NCI-H128 (cell line): ENCODE data around the gene NCR3LG1.

Experiments
- DNase-seq: peaks from one replicate; lab custom pipeline; 2025; ENCODE audit not compliant: unreplicated experiment; lab: John Stamatoyannopoulos, UW

NCR3LG1 gene

DNA sequence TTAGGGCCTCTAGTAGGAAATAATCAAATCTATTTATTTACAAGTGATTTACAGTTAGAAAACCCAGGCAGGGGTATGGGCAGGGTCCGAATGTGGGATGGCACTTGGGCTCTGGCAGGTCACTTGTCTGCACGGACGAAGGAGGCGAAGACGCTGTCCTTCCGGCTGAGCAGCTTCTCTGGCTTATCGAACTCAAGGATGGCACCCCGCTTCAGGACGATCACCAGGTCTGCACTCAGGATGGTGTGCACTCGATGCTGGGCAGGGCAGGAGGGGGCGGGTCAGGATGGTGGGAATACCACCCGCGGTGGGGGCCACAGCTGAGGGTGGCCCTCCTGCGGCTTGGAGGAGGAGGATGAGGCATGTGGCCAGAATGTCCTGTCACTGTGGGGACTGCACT, 41.3 kb downstream of the NCR3LG1 start:
- DNase-seq = no peak

DNA sequence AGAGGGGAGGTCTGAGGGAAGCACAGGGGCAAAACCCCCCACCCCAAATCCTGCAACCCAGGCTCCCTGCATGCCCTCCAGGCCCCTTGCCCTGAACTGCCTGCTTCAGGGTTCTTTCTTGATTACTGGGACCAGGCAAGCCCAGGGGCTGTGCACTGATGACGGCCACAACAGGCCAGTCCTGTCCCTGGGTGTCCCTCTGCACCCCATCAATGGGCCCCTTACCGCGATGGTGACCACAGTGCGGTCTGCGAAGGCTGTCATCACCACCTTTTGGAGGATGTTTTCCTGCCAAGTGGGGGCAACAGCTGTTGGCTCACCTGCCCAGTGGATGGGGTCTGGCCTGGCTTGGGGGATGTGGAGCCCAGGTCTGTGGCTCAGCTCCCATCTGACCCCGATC, 41.9 kb downstream of the NCR3LG1 start:
- no peak for DNase-seq

DNA sequence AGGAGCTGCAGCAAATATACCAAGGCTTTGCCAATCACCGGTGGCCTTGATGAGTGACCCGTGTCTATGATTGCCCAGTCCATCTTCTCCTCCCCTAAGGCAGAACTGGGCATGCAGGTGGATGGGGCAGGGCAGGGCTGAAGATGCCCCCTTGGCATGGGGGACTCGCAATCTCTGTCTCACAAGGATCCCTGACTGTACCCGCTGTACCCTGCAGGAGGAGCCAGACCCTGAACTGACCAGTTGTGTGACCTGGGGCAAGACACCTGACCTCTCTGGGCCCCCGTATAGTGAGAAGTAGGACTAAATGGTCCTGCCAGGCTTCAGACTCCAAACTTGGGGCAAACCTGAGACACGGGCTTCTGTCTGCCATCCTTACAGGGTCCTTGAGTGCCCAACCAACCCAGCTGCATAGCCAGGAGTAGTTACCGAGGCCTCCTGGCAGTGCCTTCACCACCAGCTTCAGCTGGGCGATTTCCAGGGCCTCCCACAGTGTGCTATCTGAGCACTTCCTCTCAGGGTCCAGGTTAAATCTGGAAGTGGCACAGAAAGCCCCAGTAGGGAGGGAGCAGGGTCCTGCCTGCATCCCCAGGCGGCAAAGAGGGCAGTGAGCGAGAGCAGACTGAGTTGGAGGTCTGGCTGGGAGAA, 43.3 kb downstream of the NCR3LG1 start:
- DNase-seq = no peak

DNA sequence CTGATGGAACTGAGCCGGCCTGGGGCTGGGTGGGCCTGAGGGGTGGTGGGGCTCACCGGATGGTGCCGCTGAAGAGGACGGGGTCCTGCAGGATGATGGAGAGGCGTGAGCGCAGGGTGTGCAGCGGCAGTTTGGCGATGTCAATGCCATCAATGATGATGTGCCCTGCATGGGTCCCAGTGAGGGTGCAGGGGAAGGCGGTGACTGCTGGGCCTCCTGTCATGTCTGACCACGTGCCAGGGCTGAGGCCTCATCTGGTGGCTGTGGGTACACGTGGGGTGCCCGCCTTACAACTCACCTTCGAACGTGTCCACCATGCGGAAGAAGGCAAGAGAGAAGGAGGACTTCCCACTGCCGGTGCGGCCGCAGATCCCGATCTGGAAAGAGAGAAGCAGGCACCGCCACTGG, 44.0 kb downstream of the NCR3LG1 start:
- DNase-seq = no peak

DNA sequence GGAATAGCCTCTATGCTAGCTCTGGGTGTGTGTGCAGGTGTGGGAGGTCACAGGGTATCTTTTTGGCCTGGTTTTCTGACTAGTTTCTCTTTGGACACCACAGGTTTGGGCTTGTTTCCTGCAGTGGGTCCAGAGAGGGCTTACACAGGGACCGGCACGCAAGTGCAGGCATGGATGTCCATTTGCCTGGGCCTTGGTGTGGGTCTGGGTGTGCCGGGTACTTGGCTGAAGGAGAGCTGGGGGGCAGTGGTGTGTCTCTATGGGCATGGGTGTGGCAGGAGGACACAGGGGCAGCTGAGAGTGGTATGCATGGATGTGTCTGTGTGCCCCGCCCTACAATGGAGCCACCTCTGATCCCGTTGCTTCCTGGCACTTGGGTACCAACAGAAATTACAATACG, 44.4 kb downstream of the NCR3LG1 start:
- DNase-seq = no peak

DNA sequence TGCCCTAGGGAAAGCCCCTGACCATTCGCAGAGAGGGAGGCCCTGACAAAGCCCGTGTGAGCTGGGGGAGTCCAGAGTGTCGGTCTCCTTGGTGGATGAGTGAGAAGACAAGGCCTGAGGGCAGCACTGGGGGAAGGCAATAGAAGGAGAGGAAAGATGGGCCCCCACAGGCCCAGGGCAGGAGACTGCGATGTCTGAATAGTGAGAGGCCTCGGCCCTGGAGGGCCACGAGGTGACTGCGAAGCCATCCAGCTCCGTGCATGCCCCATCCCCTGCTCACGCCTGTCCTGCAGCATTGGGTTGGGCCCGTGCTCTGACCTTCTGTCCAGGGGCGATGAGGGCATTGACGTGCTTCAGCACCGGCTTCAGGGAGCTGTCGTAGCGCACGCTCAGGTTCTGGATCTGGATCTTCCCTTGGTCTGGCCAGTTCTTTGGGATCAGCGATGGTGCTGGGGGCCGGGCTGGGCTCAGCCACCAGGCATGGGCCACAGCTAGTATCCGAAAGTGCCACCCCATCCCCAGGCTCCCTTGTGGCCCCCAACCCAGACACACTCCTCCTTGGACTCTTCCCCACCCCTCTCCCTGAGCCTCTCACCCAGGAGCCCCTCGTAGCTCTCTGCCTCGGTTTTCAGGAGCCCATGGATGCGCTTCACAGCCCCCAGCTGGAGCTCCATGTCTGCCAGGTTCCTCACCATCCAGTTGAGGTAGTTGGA, 45.2 kb downstream of the NCR3LG1 start:
- DNase-seq = no peak

DNA sequence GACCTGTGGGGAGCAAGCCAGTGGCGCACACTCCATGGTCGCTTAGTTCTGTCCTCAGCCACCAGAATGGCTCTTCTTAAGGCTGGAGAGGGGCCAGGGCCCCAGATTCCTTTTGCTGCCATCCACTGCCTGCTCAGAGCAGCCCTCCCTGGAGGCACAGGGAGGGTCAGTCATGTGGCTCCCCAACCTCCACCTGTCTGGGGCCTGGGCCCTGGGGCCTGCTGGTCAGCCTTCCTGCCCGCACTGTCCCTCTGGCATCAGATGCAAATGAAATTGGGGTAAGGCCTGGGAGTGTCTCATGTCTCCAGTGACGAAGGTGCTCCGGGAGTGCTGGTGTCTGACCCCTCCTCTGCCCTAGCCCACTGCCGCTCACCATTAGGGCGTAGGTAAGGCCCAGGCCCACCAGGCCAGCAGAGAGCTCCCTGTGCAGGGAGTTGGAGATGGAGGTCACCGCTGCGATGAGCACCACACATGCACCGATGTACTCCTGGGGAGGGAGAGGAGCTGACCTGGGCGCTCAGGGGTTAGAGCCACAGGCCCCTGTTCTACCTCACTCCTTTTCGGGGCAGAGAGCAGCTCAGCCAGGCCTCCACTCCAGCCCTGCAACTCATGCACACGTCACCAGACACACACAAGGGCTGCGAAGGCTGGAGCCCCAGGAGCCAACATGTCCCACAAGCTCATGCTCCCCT, 45.9 kb downstream of the NCR3LG1 start:
- no peak for DNase-seq

DNA sequence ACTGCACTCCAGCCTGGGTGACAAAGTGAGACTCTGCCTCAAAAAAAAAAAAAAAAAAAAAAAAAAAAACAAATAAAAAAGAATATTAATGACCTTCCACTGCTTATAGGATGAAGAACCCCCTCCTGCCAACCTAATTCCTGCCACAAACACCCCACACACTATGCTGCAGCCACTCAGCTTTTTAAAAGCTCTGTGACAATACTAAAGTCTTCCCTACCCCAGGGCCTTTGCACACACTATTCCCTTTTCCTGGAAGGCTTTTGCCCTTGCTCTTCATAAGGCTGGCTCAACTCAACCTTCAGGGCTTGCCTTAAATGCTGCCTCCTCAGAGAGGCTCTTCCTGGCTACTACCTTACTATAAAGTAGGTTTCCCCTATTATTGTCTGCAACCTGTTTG, 47.6 kb downstream of the NCR3LG1 start:
- no peak for DNase-seq

DNA sequence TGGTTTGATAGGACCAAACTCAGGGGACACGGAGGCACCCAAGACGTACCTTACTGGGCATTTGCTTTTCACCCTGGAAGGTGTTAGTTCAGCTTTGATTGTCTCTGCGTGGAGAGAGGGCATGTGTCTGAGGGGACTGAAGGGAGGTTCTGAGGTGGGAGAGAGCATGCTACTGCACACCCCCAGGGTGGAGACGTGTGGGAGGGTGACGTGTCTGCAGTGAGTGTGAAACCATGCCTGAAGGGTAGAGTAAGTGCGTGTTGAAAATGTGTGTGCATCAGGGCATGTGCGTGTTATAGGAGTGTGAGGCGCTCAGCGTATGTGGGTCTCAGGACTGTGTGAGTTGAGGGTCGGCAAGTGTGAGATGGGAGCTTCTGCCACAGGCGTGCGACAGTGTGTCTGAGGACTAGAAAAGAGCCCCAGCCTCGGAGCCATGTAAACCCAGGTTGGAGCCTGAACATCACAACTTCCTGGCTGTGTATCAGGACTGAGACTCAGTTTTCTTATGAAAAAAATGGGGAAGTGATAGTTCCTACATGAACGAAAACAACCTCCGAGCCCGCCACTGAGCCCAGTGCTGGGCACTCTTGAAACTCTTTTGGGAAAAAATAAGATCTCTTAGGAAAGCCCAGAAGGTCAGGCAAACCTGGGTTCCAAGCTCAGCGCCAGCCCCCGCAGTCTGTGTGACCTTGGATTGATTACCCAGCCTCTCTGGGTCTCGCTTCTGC, 48.6 kb downstream of the NCR3LG1 start:
- no peak for DNase-seq

DNA sequence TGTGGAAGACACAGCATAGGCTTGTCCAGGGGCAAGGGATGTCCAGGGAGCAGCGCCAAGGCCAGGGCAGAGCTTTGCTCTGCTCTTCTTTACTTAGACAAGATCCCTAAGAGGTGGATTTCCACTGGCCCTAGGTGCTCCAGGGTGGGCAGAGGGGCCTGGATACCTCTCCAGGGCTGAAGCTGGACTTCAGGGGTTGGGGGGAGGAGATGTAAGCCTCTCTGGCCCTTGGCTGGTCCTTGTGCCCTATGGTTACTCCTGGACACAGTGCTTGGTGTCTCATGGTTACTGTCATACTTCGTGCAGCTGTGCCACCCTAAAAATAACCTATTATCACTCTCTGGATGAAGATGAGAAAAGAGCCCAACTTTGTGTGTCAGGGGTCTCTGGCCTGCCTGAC, 49.7 kb downstream of the NCR3LG1 start:
- no peak for DNase-seq

DNA sequence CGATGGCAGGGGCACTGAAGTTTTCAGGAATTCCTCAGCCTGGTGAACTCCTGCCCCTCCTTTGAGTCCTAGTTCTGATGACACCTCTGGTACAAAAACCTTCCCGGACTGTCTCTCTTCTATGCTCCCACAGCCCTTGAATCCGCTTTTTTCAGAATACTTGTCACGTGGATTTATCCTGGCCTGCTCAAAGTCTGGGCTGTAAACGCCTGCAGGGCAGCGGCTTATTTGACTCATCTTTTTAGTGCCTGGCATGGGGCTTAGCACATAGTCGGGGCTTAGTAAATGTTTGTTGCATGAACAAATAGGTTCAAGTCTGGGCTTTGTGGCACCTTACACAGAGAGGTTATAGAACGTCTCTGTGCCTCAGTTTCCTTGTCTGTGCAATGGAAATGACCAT, 50.2 kb downstream of the NCR3LG1 start:
- DNase-seq = no peak

DNA sequence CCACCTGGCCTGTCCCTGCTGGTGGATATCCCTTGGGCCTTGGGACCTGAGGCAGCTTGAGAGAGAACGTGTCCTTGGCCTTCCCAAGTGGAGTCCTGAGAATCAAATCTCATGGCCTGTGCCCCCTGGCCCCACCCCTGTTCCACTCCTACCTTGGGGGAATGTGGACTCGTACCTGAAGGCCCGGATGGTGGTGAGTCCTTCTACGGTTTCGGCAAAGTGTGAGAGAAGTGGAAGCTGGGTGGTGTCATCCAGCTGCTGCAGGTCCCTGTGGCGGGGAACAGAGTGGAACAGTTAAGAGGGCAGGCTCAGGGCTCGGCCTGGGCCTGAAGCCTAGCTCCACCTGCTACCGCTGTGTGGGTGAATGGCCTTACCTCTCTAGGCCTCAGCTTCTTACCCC, 50.9 kb downstream of the NCR3LG1 start:
- no peak for DNase-seq

DNA sequence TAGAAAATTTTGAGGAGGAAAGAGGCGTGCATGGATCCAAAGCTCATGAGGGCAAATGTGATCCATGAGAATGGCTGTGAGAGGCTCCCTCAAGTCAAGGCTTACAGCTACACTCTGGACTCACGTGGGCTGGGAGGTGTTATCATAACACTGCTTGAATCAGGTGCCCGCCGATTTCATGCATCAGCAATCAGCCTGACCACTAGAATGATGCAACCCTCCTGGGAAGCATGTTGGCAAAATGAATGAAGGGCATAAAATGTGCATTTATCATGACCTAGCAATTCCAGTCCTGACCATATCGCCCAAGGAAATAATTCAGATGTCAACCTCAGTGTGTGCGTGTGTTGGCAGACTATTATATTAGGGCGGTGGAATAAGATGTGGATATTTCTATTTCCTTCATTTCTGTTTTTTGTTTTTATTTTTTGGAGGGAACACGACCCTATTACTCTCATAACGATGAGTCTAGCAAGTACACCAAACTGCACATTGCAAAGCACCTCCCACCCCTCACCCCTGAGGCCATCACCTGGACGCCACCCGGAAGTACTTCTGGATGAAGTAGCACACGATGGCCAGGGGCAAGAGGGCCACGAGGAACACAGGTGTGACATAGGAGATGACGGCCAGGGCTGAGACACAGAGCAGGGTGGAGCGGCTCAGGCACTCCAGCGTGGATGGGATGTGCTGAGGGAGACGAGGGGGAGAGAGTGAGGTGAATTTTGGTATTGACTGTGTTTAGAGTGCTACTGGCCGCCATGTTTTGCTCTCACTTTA, 52.6 kb downstream of the NCR3LG1 start:
- DNase-seq = no peak

DNA sequence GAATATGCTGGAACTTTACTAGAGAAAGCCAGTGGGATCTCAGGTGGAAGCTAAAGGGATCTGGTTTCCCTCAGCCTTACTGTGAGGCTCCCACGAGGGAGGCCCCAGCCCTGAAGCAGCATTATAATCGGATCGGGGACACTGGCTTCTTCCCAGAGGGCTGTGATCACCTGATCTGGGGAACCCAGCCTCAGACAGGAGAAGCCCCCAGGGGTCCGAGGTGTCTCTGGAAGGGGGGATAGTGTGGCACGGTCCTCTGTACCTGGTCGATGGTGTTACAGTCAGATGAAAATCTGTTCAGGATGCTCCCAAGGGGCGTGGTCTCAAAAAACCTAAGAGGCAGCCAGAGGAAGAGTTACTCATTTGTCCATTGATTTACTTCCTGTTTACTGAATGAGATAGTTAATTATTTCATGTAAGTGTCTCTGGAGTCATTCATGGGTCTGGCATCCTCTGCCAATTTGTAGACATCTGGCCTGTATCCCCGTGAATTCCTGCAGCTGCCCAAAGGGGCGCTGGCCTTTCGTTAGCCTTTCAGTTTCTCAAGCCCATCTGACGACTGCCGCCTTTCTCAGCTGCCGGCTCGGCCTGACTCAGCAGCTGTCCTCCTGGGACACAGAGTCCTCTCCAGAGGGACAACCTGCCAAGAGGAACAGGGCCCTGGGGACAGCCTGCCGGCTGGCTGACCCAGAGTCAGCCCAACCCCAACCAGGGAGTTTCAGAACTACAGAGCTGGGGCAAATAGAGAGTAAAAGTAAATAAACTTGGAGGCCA, 53.8 kb downstream of the NCR3LG1 start:
- no peak for DNase-seq

DNA sequence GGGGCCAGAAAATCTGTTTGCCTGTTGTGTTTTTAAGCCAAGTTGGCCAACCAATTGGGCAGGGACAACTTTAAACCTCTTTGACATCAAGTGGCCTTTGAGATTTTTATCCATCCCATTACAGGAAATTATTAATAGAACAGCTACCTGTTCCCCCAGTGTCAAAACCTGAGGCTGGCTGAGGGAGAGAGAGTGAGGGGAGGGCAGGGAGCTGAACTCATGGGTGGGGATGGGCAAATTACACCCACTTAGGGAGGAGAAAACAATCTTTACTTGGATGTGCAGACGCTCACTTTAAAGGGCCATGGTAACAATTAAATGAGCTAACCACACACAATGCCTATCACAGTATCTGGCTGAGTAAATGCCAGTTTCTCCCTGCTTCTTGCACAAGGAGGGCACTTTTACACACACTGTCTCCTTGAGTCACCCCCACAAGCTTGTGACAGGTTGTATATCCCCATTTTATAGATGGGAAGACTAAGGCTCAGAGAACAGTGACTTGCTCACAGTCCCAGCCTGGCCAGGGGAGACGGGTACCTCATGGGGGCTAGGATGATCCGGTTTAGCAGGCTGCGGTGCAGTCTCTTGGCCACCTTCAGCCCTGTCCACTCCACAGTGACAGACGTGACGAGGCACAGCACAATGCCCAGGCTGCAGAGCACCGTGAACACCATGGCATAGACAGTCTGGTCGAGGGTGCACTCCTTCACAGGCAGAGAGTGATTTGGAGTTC, 54.6 kb downstream of the NCR3LG1 start:
- no peak for DNase-seq

DNA sequence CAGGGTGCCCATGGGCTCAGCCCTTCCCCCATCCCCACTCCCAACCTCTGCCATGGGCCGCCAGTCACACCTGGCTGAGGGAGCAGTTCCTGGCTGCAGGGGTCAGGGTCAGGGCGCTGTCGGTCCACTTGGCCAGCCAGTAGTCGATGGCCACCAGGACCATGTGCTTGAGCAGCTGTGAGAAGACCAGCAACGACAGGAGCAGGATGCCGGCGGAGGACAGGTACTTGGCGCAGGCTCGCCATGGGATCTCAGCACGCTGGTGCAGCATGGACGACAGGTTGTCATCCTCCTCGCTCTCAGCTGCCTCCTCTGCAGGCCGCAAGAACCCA, 55.2 kb downstream of the NCR3LG1 start:
- no peak for DNase-seq

DNA sequence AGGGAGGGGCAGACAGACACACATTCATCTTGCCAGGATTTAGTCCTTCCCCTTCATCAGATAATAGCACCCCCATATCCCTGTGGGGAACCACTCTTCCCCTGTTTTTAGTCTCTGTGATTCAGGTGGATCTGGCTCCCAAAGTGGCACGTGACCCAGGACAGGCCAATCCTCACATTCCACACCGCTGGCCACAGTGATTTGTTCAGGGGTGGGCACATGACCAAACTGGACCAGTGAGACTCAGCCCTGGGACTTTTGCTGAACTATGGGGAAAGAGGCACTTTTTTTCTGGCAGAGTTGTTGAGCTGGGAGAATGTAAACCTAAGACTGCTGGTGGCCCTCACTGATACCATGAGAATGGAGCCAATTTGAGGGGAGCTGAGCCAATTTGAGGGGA, 56.0 kb downstream of the NCR3LG1 start:
- no peak for DNase-seq

DNA sequence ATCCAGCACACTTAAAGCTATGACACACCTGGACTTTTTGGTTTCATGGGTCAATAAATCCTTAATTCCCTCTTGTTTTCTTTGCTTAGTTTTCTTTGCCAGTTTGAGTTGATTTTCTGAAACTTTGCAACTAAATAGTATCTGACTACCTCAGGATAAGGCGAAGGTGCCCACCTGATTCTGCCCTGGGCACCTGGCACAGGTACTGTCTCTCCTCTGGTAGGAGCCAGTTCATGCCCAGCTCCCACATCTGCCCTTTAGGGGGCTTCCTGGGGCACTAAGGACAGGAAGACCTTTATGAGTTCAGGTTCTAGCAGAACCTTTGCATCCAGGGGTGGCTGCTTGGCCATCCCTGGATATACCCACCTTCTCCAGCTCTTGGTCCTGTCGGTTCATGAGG, 56.4 kb downstream of the NCR3LG1 start:
- DNase-seq = no peak

DNA sequence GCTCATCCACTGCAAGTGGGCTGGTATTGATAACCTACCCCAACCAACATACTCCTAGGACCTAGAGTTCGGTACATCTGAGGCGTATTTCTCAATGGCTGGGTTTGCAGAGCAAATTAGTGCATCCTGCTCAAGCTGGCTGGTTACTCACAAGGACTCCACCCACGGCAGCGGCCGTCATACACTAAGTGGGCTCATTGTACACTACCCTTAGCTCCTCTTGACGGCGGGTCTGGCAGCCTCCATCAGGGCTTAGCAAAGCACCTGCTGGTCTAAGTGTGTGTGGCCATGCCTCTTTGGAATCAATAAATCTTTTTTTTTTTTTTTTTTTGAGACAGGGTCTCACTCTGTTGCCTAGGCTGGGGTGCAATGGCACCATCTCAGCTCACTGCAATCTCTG, 57.0 kb downstream of the NCR3LG1 start:
- no peak for DNase-seq
